Measurements from ENCODE around the gene DNAI1.

The DNAI1 gene

GRCh38 chr9:34522091-34522887 lies 63.7 kb downstream of the DNAI1 start:
- Histone ChIP-seq H3K4me3 (ENCODE audit: insufficient read depth, low read length, poor library complexity, severe bottlenecking) (peak overlapping the region; percentile 39), H3K79me2 (ENCODE audit: insufficient read depth, low read length) (no peaks in the 10 kb centered on the region), H3K4me2 (ENCODE audit: low read depth, low read length, poor library complexity, severe bottlenecking) (peak overlapping the region; percentile 51), H3F3A (ENCODE audit: insufficient read depth) (no peaks in the 10 kb centered on the region), H3K9ac (ENCODE audit: low read length) (peak overlapping the region; percentile 52), H3K9me3 (ENCODE audit: insufficient read depth, low read length) (no peaks in the 10 kb centered on the region), H3K27ac (ENCODE audit: low read depth, low read length) (no peak overlapping the region), H4K20me1 (ENCODE audit: low read depth, low read length) (no peaks in the 10 kb centered on the region), H3K27me3 (ENCODE audit: low read length) (no peaks in the 10 kb centered on the region), H3K9me2 (replicated peaks; ENCODE audit: insufficient read depth, low read length) (no peaks in the 10 kb centered on the region), H3K36me3 (ENCODE audit: low read length) (no peaks in the 10 kb centered on the region), H2AFZ (ENCODE audit: low read depth, low read length, severe bottlenecking) (peak overlapping the region; percentile 42)
- TF ChIP-seq CTCF (IDR thresholded peaks at IDR 0.05; ENCODE audit: insufficient read depth, low read length, poor library complexity, severe bottlenecking), result no peak
- peak; percentile 97 for TF ChIP-seq EZH2phosphoT487 (conservative IDR thresholded peaks at IDR 0.05; ENCODE audit: low read length)

GRCh38 chr9:34522971-34523797 lies 64.6 kb downstream of the DNAI1 start, which contains the start of gene ENHO:
ENHO (minus strand) TSS chr9:34522990; CDS start chr9:34521695, 1,295 bp downstream.
- Histone ChIP-seq H3K9me2 (replicated peaks; ENCODE audit: insufficient read depth, low read length) (no peaks in the 10 kb centered on the region), H3K4me2 (ENCODE audit: low read depth, low read length, poor library complexity, severe bottlenecking) (peak within 1 kb of the TSS; percentile 58), H3K79me2 (ENCODE audit: insufficient read depth, low read length) (no peaks in the 10 kb centered on the region), H3K4me3 (ENCODE audit: insufficient read depth, low read length, poor library complexity, severe bottlenecking) (peak within 1 kb of the TSS; percentile 39), H3K27ac (ENCODE audit: low read depth, low read length) (no peak within 1 kb of the TSS), H3K36me3 (ENCODE audit: low read length) (no peaks in the 10 kb centered on the region), H3K9me3 (ENCODE audit: insufficient read depth, low read length) (no peaks in the 10 kb centered on the region), H4K20me1 (ENCODE audit: low read depth, low read length) (no peaks in the 10 kb centered on the region), H3K27me3 (ENCODE audit: low read length) (no peaks in the 10 kb centered on the region), H2AFZ (ENCODE audit: low read depth, low read length, severe bottlenecking) (peak within 1 kb of the TSS; percentile 87), H3F3A (ENCODE audit: insufficient read depth) (no peaks in the 10 kb centered on the region), H3K9ac (ENCODE audit: low read length) (peak within 1 kb of the TSS; percentile 58)
- TF ChIP-seq CTCF (IDR thresholded peaks at IDR 0.05; ENCODE audit: insufficient read depth, low read length, poor library complexity, severe bottlenecking), result no peak
- TF ChIP-seq EZH2phosphoT487 (conservative IDR thresholded peaks at IDR 0.05; ENCODE audit: low read length), result no peak

- H3K36me3 ChIP-seq (ENCODE audit: low read length), result no peaks in the 10 kb centered on the region
- no peak overlapping the region for H3K27ac ChIP-seq (ENCODE audit: low read depth, low read length)
- no peaks in the 10 kb centered on the region for H4K20me1 ChIP-seq (ENCODE audit: low read depth, low read length)
- no peaks in the 10 kb centered on the region for H3K27me3 ChIP-seq (ENCODE audit: low read length)
- no peaks in the 10 kb centered on the region for H3K9me2 ChIP-seq (replicated peaks; ENCODE audit: insufficient read depth, low read length)
- H2AFZ ChIP-seq (ENCODE audit: low read depth, low read length, severe bottlenecking), result no peak overlapping the region
- H3K79me2 ChIP-seq (ENCODE audit: insufficient read depth, low read length), result no peaks in the 10 kb centered on the region
- H3F3A ChIP-seq (ENCODE audit: insufficient read depth), result no peaks in the 10 kb centered on the region
- TF ChIP-seq CTCF (IDR thresholded peaks at IDR 0.05; ENCODE audit: insufficient read depth, low read length, poor library complexity, severe bottlenecking) (no peak), EZH2phosphoT487 (conservative IDR thresholded peaks at IDR 0.05; ENCODE audit: low read length) (no peak)
- no peak overlapping the region for H3K4me2 ChIP-seq (ENCODE audit: low read depth, low read length, poor library complexity, severe bottlenecking)
- no peak overlapping the region for H3K4me3 ChIP-seq (ENCODE audit: insufficient read depth, low read length, poor library complexity, severe bottlenecking)
- no peaks in the 10 kb centered on the region for H3K9me3 ChIP-seq (ENCODE audit: insufficient read depth, low read length)
- no peak overlapping the region for H3K9ac ChIP-seq (ENCODE audit: low read length)
These were observed 65.7 kb downstream of the DNAI1 start for GRCh38 chr9:34524349-34524748.

Measured in SU-DHL-6 (cell line).